Osteocyte (in vitro differentiated cells): ENCODE results near the gene PODN. TPM values are rescaled to one million over a fixed set of nuclear protein-coding genes. Genes with fewer than 3 reads are reported as not detected.

Source experiments
- DNase-seq: peaks from one replicate; pipeline ENCODE4 v3.0.0; 2021; ENCODE audit warnings: mixed read lengths; ENCODE audit not compliant: unreplicated experiment; ENCODE audit errors: extremely low spot score
- H3K27ac Mint-ChIP-seq: one replicate; pipeline ENCODE4 v1.8.0; 2021; ENCODE audit warnings: mild to moderate bottlenecking, mixed read lengths; ENCODE audit not compliant: unreplicated experiment
- H3K27me3 Mint-ChIP-seq: one replicate; pipeline ENCODE4 v1.8.0; 2021; ENCODE audit warnings: mixed read lengths; ENCODE audit not compliant: unreplicated experiment
- H3K36me3 Mint-ChIP-seq: one replicate; pipeline ENCODE4 v1.8.0; 2021; ENCODE audit warnings: mixed read lengths; ENCODE audit not compliant: unreplicated experiment
- H3K4me1 Mint-ChIP-seq: one replicate; pipeline ENCODE4 v1.8.0; 2021; ENCODE audit warnings: mixed read lengths; ENCODE audit not compliant: unreplicated experiment
- H3K4me3 Mint-ChIP-seq: one replicate; pipeline ENCODE4 v1.8.0; 2021; ENCODE audit warnings: mild to moderate bottlenecking, moderate library complexity, mixed read lengths; ENCODE audit not compliant: unreplicated experiment
- H3K9me3 Mint-ChIP-seq: one replicate; pipeline ENCODE4 v1.8.0; 2021; ENCODE audit warnings: mixed read lengths; ENCODE audit not compliant: unreplicated experiment
- total RNA-seq: library from RNA; stranded (reverse); gene quantifications from 2 replicates; pipeline ENCODE4 v1.2.1, GENCODE V29; 2021
- TF ChIP-seq, protein P1 (sequence below): fragments of 200-600 bp; sonication (generic); IDR thresholded peaks from 2 replicates; pipeline ENCODE4 v1.5.0; 2021; ENCODE audit warnings: antibody characterized with exemption, mild to moderate bottlenecking, moderate library complexity

Gene PODN
- total RNA-seq, 1 donor from 2014 or later: 6.6 TPM

DNA sequence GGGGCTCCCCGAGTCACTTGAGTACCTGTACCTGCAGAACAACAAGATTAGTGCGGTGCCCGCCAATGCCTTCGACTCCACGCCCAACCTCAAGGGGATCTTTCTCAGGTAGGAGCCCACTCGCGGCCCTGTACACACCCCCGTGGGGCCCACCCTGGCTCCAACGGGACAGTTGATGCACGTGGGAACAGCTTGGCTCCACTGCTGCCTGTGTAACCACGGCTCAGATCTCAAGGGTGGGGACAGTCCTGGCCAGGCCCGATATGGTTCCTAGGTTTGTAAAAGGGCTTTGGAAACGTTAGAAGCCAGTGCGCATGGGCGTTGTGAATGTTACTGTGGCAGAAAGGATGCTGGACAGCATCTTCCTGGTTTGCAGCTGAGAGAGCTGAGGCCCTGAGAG is 18.8 kb downstream of the PODN start:
- H3K9me3 Mint-ChIP-seq: no peaks in the 10 kb centered on the region
- H3K4me3 Mint-ChIP-seq: no peak overlapping the region
- TF ChIP-seq, protein P1, sequence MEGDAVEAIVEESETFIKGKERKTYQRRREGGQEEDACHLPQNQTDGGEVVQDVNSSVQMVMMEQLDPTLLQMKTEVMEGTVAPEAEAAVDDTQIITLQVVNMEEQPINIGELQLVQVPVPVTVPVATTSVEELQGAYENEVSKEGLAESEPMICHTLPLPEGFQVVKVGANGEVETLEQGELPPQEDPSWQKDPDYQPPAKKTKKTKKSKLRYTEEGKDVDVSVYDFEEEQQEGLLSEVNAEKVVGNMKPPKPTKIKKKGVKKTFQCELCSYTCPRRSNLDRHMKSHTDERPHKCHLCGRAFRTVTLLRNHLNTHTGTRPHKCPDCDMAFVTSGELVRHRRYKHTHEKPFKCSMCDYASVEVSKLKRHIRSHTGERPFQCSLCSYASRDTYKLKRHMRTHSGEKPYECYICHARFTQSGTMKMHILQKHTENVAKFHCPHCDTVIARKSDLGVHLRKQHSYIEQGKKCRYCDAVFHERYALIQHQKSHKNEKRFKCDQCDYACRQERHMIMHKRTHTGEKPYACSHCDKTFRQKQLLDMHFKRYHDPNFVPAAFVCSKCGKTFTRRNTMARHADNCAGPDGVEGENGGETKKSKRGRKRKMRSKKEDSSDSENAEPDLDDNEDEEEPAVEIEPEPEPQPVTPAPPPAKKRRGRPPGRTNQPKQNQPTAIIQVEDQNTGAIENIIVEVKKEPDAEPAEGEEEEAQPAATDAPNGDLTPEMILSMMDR: no peak
- H3K27ac Mint-ChIP-seq: no peak overlapping the region
- peaks cover 4% of the 10 kb centered on the region for H3K4me1 Mint-ChIP-seq
- DNase-seq: no peak
- H3K36me3 Mint-ChIP-seq: peaks cover 1% of the 10 kb centered on the region
- no peaks in the 10 kb centered on the region for H3K27me3 Mint-ChIP-seq

DNA sequence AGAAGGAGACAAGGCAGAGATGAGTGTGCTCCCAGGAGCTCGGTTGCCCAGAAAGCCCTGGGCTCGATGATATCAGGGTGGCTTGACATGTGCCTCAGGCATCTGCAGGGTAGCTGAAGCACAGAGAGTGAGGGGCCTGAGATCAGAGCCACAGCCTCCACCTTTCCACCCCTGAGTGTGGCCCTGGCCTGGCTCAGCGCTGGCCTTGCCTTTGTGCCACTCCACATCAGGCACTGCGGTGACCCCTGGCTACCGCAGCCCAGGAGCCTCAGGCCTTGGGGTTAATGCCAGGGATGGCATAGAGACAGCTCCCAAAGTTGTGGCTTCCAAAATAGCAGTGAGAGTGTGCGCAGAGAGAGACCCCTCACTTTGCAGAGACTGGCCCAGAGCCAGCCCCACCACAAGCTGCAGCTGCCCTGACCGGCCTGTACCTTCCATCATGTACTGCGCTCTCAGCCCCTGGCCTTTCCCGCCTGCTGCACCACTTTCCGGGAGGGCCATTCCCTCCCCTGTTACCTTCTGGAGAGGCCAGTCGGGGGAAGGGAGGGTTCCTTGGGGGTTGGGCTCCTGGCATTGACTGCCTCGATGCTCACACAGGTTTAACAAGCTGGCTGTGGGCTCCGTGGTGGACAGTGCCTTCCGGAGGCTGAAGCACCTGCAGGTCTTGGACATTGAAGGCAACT is 19.5 kb downstream of the PODN start:
- H3K4me3 Mint-ChIP-seq: no peak overlapping the region
- no peaks in the 10 kb centered on the region for H3K9me3 Mint-ChIP-seq
- no peak overlapping the region for H3K27ac Mint-ChIP-seq
- DNase-seq: no peak
- no peaks in the 10 kb centered on the region for H3K27me3 Mint-ChIP-seq
- peaks cover 8% of the 10 kb centered on the region for H3K4me1 Mint-ChIP-seq
- peaks cover 1% of the 10 kb centered on the region for H3K36me3 Mint-ChIP-seq
- TF ChIP-seq, protein P1: no peak

DNA sequence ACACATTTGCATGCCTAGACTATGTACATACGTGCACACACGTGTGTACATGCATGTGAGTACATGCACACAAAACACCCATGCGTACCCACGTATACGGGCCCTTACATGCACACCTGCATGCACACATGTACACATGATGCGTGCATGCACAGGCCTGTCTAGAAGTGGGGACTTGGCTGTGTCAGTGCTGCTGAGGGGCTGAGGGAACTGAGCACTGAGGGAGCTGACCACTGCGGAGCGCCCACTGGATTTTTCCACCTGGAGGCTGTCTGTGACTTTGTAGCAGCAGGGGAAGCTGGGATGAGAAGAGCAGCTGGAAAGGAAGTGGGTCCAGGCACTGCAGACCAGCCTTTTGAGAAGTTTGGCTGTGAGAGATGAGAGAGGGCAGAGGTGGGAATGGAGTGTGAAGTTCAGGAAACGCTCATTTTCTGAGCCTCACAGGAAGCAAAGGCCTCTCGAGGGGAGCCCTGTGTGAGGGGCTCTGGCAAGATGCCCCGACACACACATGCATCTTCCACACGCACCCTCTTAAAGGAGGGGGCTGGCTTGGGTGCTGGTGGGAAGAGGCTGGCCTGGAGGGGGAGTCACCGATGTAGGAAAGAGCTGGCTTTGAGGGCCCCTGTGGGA is 20.9 kb downstream of the PODN start:
- TF ChIP-seq, protein P1: no peak
- Mint-ChIP-seq H3K27me3 (no peaks in the 10 kb centered on the region), H3K9me3 (no peaks in the 10 kb centered on the region), H3K4me3 (no peak overlapping the region), H3K36me3 (peaks cover 1% of the 10 kb centered on the region), H3K4me1 (peaks cover 13% of the 10 kb centered on the region), H3K27ac (no peak overlapping the region)
- no peak for DNase-seq

DNA sequence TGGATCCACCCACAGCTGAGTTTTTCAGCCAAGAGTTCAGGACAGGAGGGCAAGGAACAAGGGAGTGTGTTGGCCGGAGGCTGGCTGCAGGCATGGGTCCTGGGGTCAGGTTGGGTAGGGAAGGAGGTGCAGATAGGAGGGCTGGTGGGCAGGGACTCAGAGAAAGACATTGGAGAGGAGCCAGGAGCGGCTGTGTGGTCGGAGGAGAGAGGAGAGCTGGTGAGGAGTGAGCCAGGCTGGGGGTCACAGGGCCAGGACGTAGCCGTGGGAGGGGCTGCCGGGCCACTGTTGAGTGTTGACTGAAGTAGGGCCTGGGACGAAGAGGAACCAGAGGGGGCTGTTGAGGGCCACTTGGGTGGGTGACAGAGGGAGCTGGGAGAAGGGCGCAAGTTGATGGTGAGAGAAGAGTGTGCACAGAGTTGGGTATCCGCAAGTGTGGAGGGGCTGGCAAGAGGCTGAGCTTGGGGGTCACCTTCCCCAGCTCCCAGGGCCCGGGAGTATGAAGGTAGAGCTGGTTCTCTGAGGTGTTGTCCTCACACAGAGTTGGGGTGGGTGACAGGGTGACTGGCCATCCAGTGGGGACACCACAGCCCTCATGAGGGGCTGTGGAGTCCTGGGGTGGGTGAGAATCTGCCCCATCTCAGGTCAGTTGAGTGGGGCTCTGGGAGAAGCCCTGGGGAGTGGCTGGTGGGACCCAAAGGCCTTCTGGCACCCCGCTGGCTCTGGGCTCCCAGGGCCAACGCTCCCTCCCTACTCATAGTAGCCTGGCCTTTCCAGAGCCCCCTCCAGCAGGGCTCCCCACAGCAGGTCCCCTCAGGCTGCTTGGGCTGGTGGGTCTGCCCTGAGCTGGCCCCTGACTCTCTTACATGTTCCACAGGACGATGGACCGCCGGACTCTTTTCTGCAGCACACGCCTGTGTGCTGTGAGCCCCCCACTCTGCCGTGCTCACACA is 21.9 kb downstream of the PODN start:
- Mint-ChIP-seq H3K27me3 (no peaks in the 10 kb centered on the region), H3K4me1 (peaks cover 13% of the 10 kb centered on the region), H3K27ac (no peak overlapping the region), H3K4me3 (no peak overlapping the region), H3K9me3 (no peaks in the 10 kb centered on the region), H3K36me3 (peaks cover 1% of the 10 kb centered on the region)
- no peak for DNase-seq
- TF ChIP-seq, protein P1: no peak

DNA sequence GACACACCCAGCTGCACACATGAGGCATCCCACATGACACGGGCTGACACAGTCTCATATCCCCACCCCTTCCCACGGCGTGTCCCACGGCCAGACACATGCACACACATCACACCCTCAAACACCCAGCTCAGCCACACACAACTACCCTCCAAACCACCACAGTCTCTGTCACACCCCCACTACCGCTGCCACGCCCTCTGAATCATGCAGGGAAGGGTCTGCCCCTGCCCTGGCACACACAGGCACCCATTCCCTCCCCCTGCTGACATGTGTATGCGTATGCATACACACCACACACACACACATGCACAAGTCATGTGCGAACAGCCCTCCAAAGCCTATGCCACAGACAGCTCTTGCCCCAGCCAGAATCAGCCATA is 22.6 kb downstream of the PODN start:
- peaks cover 1% of the 10 kb centered on the region for H3K36me3 Mint-ChIP-seq
- no peak overlapping the region for H3K4me3 Mint-ChIP-seq
- no peaks in the 10 kb centered on the region for H3K27me3 Mint-ChIP-seq
- TF ChIP-seq, protein P1: no peak
- no peaks in the 10 kb centered on the region for H3K9me3 Mint-ChIP-seq
- no peak for DNase-seq
- H3K4me1 Mint-ChIP-seq: peaks cover 18% of the 10 kb centered on the region
- H3K27ac Mint-ChIP-seq: no peak overlapping the region
